Right lobe of liver (tissue), 6 donors: ENCODE data around the gene EMD. TPM values are rescaled to one million over a fixed set of nuclear protein-coding genes. Genes with fewer than 3 reads are reported as not detected.
A peak's percentile ranks its signal among the peaks of the same experiment; 100 is the strongest.

Experiments used
- ATAC-seq, 4 donors: fragments of 200-7000 bp; cut with Tn5 transposase; one replicate each; pipeline ENCODE4 v1.9.1; 2020; ENCODE audit warnings: mild to moderate bottlenecking in 4 of 4, moderate library complexity in 4 of 4
- DNase-seq, 3 donors: peaks; one replicate each; pipeline ENCODE4 v3.0.0-alpha.2; 2020
- H3K27ac ChIP-seq, 3 donors: fragments of 200-600 bp; one replicate each; pipeline ENCODE4 v1.8.0; 2022
- H3K27me3 ChIP-seq, 2 donors: fragments of 200-600 bp; one replicate each; pipeline ENCODE4 v1.8.0; 2022
- H3K36me3 ChIP-seq, 4 donors: fragments of 200-600 bp; sonication (generic) in 1 of 4; one replicate each; pipeline versions ENCODE4 v1.5.1 to v1.8.0; 2017 to 2022; ENCODE audit warnings: control low read depth in 1 of 4
- H3K4me1 ChIP-seq, 4 donors: fragments of 200-600 bp; sonication (generic) in 1 of 4; one replicate each; pipeline versions ENCODE4 v1.5.1 to v1.8.0; 2017 to 2022; ENCODE audit warnings: control low read depth in 1 of 4
- H3K4me3 ChIP-seq, 3 donors: fragments of 200-600 bp; one replicate each; pipeline ENCODE4 v1.8.0; 2022
- H3K9me3 ChIP-seq, 4 donors: fragments of 200-600 bp; sonication (generic) in 1 of 4; one replicate each; pipeline versions ENCODE4 v1.5.1 to v1.8.0; 2017 to 2022; ENCODE audit warnings: control low read depth in 1 of 4
- CTCF ChIP-seq, 4 donors: fragments of 200-600 bp in 3 of 4; fragments of 450-650 bp in 1 of 4; IDR thresholded peaks; one replicate each; pipeline versions ENCODE4 v1.5.1 to v1.8.0; 2016 to 2022; ENCODE audit warnings: antibody characterized with exemption in 4 of 4, mild to moderate bottlenecking in 2 of 4
- POLR2A ChIP-seq: fragments of 450-650 bp; IDR thresholded peaks from one replicate; pipeline ENCODE4 v1.6.1; 2017; ENCODE audit warnings: antibody characterized with exemption, mild to moderate bottlenecking
- WGBS: methylation state at CpG from one replicate; pipeline ENCODE4 v1.1.6; 2018; ENCODE audit warnings: low coverage, low lambda C conversion rate; ENCODE audit not compliant: insufficient coverage; ENCODE audit errors: missing lambda C conversion rate; 5-methylcytosine and 5-hydroxymethylcytosine counted together
- intact Hi-C, 2 donors: fragments of 100-400 bp; cut with DNase I; formaldehyde crosslinking; loops; one replicate each; pipeline versions ENCODE4 v1.11.2 to v1.14.1; 2022
- total RNA-seq, 6 experiments: library from RNA; depleted of rRNA in 2 of 6; stranded (reverse); fragments of >200 nt in 2 of 6; fragmentation: NEBNext Ultra II Directional in 3 of 6; extraction: Animal tissue kit (Norgen Biotek cat#: 25700) in 3 of 6; gene quantifications; one replicate each; pipeline versions ENCODE4 v1.1.0 to v1.2.4, GENCODE V29; 2016 to 2023
- donor health status: DM: no; HTN: yes; CAD: no.
- donor health status: DM: no; HTN: no; CAD: no.
- donor health status: DM: no; HTN: no; CAD: no.
- donor health status: DM: no; HTN: yes; CAD: no.
- donor health status: DM: no; HTN: yes; CAD: no.

EMD gene
- total RNA-seq, 6 experiments from 2014 or later, result 19.8 to 28.8 (median 24.2) TPM

DNA sequence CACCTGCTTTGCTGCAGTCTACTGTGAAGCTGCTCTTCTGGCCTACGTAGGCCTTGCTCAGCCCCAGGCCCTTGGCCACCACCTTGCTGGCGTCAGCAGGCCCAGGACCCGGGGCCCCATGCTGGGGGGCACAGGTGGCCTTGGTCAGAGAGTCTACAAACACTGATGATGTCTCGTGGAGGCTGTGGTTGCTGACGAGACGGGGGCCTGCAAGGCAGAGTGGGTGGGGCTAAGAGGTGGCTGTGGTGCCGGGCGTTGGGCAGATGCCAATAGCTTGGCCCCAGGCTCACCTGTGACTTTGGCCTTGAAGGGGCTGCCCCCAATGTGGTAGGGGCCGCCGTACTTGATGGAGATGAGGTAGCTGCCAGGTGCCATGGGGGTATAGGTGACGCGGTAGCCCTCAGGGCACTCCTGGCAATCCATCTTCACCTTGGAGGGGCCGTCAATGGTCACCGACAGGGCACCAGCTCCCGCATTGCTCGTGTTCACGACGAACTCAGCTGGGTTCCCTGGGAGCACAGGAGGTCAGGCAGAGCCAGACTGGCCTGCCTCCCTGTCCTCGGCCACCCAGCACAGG, 29.6 kb upstream of the EMD start:
- no peaks in the 10 kb centered on the region for H3K9me3 ChIP-seq
- no CpG with 5 or more reads among the region's 19 CpGs for WGBS
- H3K4me3 ChIP-seq, result no peak overlapping the region
- no peak for ATAC-seq
- H3K27ac ChIP-seq, result no peak overlapping the region
- H3K36me3 ChIP-seq, result peaks cover 0 to 4% (median 0%) of the 10 kb centered on the region in 4 donors
- H3K4me1 ChIP-seq, result peaks cover 0 to 3% (median 0%) of the 10 kb centered on the region in 4 donors
- H3K27me3 ChIP-seq, result no peaks in the 10 kb centered on the region
- no peak for TF ChIP-seq CTCF (IDR thresholded peaks at IDR 0.05)
- TF ChIP-seq POLR2A, result no peak
- peak in 1 of 3 donors; percentile 46 for DNase-seq
- intact Hi-C loops, result no loop called here

- DNase-seq (peak in 2 of 3 donors; percentile 17 to 28), ATAC-seq (no peak)
- WGBS, result no CpG with 5 or more reads among the region's 15 CpGs
- no peaks in the 10 kb centered on the region for H3K9me3 ChIP-seq
- H3K4me3 ChIP-seq, result no peak overlapping the region
- peaks cover 0 to 4% (median 0%) of the 10 kb centered on the region in 4 donors for H3K36me3 ChIP-seq
- TF ChIP-seq CTCF (IDR thresholded peaks at IDR 0.05) (no peak), POLR2A (no peak)
- H3K4me1 ChIP-seq, result peaks cover 0 to 3% (median 0%) of the 10 kb centered on the region in 4 donors
- H3K27me3 ChIP-seq, result no peaks in the 10 kb centered on the region
- intact Hi-C loops, result no loop called here
- H3K27ac ChIP-seq, result no peak overlapping the region
Observed at GRCh38 chrX:154349979-154350378, 29.1 kb upstream of the EMD start.

DNA sequence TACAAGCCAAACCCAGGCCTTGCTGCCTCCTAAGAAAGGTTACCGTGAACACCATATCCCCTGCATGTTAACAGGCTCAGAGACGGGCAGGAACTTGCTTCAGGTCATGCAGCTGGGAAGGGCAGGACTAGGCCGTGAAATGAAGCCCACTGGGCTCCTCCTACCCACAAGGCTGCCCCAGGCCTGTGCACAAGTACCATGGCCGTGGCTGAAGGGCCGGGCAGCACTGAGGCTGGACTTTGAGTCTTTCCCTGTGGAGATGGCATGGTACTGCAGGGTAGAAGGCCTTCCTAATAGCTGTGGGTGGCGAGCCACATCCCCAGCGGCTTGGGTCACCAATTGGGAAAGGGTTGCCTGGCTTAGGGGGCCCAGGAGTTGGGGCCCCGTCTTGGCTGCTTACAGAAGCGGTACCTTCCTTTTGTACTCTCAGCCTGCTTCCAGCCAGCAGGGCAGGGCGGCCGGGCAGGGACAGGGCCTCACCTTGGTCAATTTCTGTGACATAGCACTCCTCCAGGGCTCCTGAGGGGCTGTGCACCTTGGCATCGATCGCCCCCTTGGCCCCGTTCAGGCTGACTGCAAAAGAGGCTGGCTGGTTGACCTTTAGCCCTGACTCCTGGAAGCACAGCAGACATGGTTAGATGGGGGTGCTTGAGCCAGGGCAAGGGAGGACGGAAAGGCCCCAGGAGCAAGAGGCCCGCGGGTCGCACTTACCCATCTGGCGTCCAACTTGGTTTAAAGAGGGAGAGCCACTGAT, 28.5 kb upstream of the EMD start:
- Histone ChIP-seq H3K27ac (no peak overlapping the region), H3K4me1 (peaks cover 0 to 3% (median 0%) of the 10 kb centered on the region in 4 donors), H3K4me3 (no peak overlapping the region), H3K36me3 (peaks cover 0 to 4% (median 0%) of the 10 kb centered on the region in 4 donors), H3K27me3 (no peaks in the 10 kb centered on the region), H3K9me3 (no peaks in the 10 kb centered on the region)
- ATAC-seq (peak in 1 of 4 donors; percentile 5), DNase-seq (peak in 1 of 3 donors; percentile 52)
- TF ChIP-seq POLR2A, result no peak
- no peak for TF ChIP-seq CTCF (IDR thresholded peaks at IDR 0.05)
- WGBS, result no CpG with 5 or more reads among the region's 19 CpGs
- intact Hi-C loops, result no loop called here

DNA sequence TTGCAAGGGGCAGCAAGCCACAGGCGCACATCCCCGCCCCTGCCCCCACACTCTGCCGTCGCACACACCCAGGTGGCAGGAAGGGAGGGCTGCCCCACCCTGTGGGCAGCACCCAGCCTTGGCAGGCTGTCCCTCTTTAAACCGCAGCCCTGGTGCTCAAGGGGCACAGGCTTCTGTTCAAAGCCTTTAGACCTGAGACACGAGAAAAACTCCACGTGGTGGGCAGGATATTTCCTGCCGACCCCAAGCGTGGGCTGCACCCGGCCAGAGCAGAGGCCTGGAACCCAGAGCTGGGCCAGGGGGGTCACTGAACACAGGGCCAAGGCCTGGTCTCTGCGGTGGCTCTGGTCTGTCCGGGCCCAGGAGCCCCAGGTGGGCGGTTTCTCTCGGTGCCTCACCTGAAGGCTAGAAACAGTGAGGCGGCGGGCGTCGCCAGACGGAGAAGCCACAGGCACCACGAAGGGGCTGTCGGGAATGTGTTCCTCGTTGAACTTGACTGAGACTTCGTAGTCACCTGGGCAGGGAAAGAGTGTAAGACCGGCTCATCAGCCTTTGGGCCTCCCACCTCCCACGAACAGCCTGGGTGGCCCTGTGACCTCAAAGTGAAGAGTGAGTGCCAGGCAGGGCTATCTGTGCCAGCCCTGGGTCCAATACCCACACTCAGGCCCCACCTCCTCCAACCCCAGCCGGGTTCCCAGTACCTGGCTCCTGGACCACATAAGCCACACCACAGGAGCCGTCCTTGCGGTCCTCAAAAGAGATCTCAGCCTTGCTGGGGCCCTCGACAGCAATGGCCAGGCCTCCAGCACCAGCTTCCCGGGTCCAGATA, 27.7 kb upstream of the EMD start:
- no peak for ATAC-seq
- H3K9me3 ChIP-seq, result no peaks in the 10 kb centered on the region
- no peak for TF ChIP-seq POLR2A
- 58% methylated on average over 10 of the region's 30 CpGs for WGBS
- H3K36me3 ChIP-seq, result peaks cover 0 to 4% (median 0%) of the 10 kb centered on the region in 4 donors
- no peak overlapping the region for H3K4me3 ChIP-seq
- H3K27me3 ChIP-seq, result no peaks in the 10 kb centered on the region
- DNase-seq, result peak in 1 of 3 donors; percentile 53
- intact Hi-C loops, result no loop called here
- H3K27ac ChIP-seq, result no peak overlapping the region
- peaks cover 0 to 3% (median 0%) of the 10 kb centered on the region in 4 donors for H3K4me1 ChIP-seq
